C4-2B (cell line): Measurements from ENCODE around the gene VDAC2.
"Not testable (repeated sequence)": the region's sequence is repeated elsewhere in the genome, so short reads cannot be mapped to it uniquely, and the experiment has no call there.

ENCODE experiments used
- H3K27ac ChIP-seq: fragments of 450-650 bp; 2 replicates; pipeline ENCODE4 v1.5.1; 2017
- CTCF ChIP-seq: fragments of 450-650 bp; conservative IDR thresholded peaks from 2 replicates; pipeline ENCODE4 v1.5.1; 2017; ENCODE audit warnings: mild to moderate bottlenecking
- ZFX ChIP-seq: fragments of 450-650 bp; IDR thresholded peaks from 2 replicates; pipeline ENCODE4 v1.6.1; 2017

Gene VDAC2

GRCh38 chr10:75176736-75177135 lies 33.9 kb upstream of the VDAC2 start:
- no peak overlapping the region for H3K27ac ChIP-seq
- TF ChIP-seq CTCF (no peak), ZFX (no peak)

- no peak overlapping the region for H3K27ac ChIP-seq
Measured at GRCh38 chr10:75179657-75180177, 30.9 kb upstream of the VDAC2 start.

GRCh38 chr10:75180592-75180991 lies 30.0 kb upstream of the VDAC2 start:
- TF ChIP-seq CTCF, result no peak
- no peak for TF ChIP-seq ZFX
- no peak overlapping the region for H3K27ac ChIP-seq

More at GRCh38 chr10:75179657-75180177, 30.9 kb upstream of the VDAC2 start:
- TF ChIP-seq CTCF, result no peak
- TF ChIP-seq ZFX, result no peak

- no peak overlapping the region for H3K27ac ChIP-seq
- TF ChIP-seq ZFX (no peak), CTCF (no peak)
Measured at GRCh38 chr10:75181073-75181472, 29.5 kb upstream of the VDAC2 start.

GRCh38 chr10:75186310-75186709 lies 24.3 kb upstream of the VDAC2 start:
- H3K27ac ChIP-seq, result no peak overlapping the region

GRCh38 chr10:75187961-75188426 lies 22.6 kb upstream of the VDAC2 start:
- TF ChIP-seq CTCF (peak; percentile 86), ZFX (no peak)
- H3K27ac ChIP-seq, result no peak overlapping the region

More at GRCh38 chr10:75186310-75186709, 24.3 kb upstream of the VDAC2 start:
- TF ChIP-seq ZFX, result no peak
- no peak for TF ChIP-seq CTCF

GRCh38 chr10:75188522-75188921 lies 22.1 kb upstream of the VDAC2 start:
- not testable (repeated sequence) for H3K27ac ChIP-seq
